RWPE1 (cell line): ENCODE measurements around the gene IRX6.

Experiments
- CTCF ChIA-PET: fragments of 350-600 bp; sonication (Branson Sonifier 250); formaldehyde crosslinking; extraction: SDS; loops from one replicate; lab custom pipeline; 2021; lab: Yijun Ruan, JAX
- POLR2A ChIA-PET: fragments of 400-600 bp; formaldehyde crosslinking; extraction: SDS; loops from one replicate; lab custom pipeline; 2020; ENCODE audit warnings: antibody characterized with exemption; ENCODE audit not compliant: low non-redundant PET; lab: Yijun Ruan, JAX
- DNase-seq: peaks from one replicate; pipeline ENCODE4 v3.0.0; 2012; ENCODE audit warnings: low spot score
- H3K27ac ChIP-seq: fragments of 450-650 bp; 2 replicates; pipeline ENCODE4 v1.5.1; 2017
- TF ChIP-seq, protein P1 (sequence below): fragments of 450-650 bp; conservative IDR thresholded peaks from 2 replicates; pipeline ENCODE4 v1.5.1; 2017; ENCODE audit warnings: low read depth, mild to moderate bottlenecking

Gene IRX6

DNA sequence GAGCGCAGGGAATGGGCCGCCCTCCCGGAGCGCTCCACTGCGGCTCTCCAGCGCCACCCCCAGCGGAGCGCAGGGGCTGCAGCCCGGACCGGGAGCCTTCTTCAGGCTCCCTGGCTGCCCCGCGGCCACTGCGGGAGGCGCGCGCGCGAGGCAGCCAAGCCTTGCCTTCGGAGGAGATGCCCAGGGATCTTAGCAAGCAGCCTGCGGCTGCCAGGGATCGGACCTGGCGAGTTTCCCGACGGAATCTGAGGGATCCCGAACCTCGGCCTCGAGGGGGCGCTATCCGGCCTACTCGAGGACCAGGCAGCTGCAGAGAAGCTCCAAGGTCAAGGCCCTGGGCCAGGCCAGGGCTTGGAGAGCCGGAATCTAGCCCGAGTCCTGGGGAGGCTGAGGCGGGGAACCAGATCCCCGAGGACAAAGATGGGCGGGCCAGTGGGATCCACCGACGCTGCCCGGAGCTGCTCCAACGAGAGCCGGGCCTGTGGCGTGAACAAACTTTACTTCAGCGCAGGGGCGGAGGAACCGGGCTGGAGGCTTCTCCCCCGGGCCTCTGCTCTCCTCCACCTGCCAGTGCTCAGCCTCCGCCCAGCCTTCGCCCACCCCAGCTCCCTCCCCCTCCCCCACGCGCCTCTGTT is at the start of gene IRX6:
TSS of gene IRX6 (plus strand) at position 567 of the 635 bp plus-strand sequence. CDS start 889 bp downstream, outside the sequence.
- ChIA-PET POLR2A (no interaction called here), CTCF (interaction anchor here (0.6 to 0.7 kb wide), 3 partner anchors 17 to 359 kb away, joined by 3 to 7 read pairs (median 4); no protein-coding TSS in a partner anchor)
- no peak for DNase-seq
- no peak within 1 kb of the TSS for H3K27ac ChIP-seq
- TF ChIP-seq, protein P1, sequence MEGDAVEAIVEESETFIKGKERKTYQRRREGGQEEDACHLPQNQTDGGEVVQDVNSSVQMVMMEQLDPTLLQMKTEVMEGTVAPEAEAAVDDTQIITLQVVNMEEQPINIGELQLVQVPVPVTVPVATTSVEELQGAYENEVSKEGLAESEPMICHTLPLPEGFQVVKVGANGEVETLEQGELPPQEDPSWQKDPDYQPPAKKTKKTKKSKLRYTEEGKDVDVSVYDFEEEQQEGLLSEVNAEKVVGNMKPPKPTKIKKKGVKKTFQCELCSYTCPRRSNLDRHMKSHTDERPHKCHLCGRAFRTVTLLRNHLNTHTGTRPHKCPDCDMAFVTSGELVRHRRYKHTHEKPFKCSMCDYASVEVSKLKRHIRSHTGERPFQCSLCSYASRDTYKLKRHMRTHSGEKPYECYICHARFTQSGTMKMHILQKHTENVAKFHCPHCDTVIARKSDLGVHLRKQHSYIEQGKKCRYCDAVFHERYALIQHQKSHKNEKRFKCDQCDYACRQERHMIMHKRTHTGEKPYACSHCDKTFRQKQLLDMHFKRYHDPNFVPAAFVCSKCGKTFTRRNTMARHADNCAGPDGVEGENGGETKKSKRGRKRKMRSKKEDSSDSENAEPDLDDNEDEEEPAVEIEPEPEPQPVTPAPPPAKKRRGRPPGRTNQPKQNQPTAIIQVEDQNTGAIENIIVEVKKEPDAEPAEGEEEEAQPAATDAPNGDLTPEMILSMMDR, result no peak

DNA sequence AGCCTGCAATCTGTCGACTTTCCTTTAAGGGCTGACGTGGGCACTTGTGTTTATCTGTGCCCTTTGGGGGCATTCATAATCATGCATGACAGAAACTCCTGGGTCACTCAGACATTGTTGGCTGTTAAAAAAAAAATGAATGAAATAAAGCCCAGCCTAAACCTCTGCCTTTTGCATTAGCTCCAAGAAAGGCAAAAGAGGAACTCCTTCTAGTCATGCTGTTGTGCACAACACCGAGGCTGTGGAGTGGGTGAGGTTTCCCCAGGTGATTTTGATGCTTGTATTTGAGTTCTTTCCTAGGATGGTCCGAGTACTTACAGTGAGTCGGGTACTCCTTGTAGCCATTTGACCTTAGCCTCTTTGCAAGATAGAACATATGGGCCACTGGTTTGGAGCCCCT is 49.6 kb upstream of the IRX6 start:
- CTCF ChIA-PET, result interaction anchor here (0.6 kb wide), 1 partner anchor 834 kb away, joined by 3 read pairs; no protein-coding TSS in a partner anchor
- POLR2A ChIA-PET, result no interaction called here
- TF ChIP-seq, protein P1, result no peak
- DNase-seq, result no peak
- H3K27ac ChIP-seq, result no peak overlapping the region

GRCh38 chr16:55275167-55275566 is 48.8 kb upstream of the IRX6 start:
- ChIA-PET CTCF (interaction anchor here (0.6 kb wide), 1 partner anchor 36 kb away, joined by 3 read pairs; no protein-coding TSS in a partner anchor), POLR2A (no interaction called here)
- no peak overlapping the region for H3K27ac ChIP-seq
- no peak for DNase-seq
- TF ChIP-seq, protein P1, result no peak

DNA sequence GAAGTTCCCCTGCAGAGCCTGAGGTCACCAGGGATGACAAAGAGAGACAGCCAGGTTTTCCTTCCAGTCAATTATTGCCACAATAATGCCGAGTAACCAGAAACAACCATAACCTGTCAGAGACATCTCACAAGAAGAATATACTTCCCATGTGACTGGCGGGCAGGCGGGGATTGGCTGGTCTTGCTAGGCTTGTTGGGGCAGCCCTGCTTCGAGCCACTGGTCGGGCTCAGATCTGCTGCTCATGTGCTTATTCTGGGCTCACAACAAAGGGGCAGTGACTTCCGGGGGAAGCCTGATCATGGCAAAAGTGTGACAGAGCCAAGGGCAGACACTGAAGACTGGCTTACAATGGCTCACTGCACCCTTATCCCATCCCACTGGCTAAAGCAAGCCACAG is 48.1 kb upstream of the IRX6 start:
- DNase-seq, result no peak
- TF ChIP-seq, protein P1, result no peak
- POLR2A ChIA-PET, result no interaction called here
- no peak overlapping the region for H3K27ac ChIP-seq
- CTCF ChIA-PET, result no interaction called here

DNA sequence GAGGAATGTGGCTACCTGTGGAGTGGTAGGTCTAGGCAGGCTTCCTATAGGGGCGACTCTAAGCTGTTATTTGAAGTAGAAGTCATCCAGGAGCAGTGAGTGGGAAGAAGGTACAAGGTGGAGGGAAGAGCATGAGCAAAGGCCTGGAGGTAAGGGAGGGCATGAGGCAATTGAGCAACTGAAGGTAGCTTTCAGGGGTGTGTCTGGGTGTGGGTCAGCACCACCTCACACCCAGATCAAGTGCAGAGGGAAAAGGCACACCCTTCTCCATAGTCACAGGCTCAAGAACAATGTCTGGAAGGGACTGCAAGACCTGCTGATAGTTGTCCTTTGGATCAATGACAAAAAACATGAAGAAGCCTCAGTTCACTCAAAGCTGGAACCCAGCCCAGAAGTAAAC is 46.5 kb upstream of the IRX6 start:
- POLR2A ChIA-PET, result no interaction called here

GRCh38 chr16:55279598-55279997 is 44.4 kb upstream of the IRX6 start:
- TF ChIP-seq, protein P1, result no peak
- CTCF ChIA-PET, result no interaction called here
- no peak for DNase-seq
- POLR2A ChIA-PET, result no interaction called here
- no peak overlapping the region for H3K27ac ChIP-seq

More for the DNA sequence above, 46.5 kb upstream of the IRX6 start:
- CTCF ChIA-PET, result no interaction called here
- no peak overlapping the region for H3K27ac ChIP-seq
- TF ChIP-seq, protein P1, result no peak
- no peak for DNase-seq
